CD4-positive, alpha-beta T cell treated with Interleukin-15 for 1 hour (primary cell): ENCODE results near the gene GAREM2.
A peak's percentile ranks its signal among the peaks of the same experiment; 100 is the strongest.
"Not testable (repeated sequence)": the region's sequence is repeated elsewhere in the genome, so short reads cannot be mapped to it uniquely, and the experiment has no call there.

Experiments
- DNase-seq: peaks from one replicate; pipeline ENCODE4 v3.0.0-alpha.2; 2020

GAREM2 gene

DNA sequence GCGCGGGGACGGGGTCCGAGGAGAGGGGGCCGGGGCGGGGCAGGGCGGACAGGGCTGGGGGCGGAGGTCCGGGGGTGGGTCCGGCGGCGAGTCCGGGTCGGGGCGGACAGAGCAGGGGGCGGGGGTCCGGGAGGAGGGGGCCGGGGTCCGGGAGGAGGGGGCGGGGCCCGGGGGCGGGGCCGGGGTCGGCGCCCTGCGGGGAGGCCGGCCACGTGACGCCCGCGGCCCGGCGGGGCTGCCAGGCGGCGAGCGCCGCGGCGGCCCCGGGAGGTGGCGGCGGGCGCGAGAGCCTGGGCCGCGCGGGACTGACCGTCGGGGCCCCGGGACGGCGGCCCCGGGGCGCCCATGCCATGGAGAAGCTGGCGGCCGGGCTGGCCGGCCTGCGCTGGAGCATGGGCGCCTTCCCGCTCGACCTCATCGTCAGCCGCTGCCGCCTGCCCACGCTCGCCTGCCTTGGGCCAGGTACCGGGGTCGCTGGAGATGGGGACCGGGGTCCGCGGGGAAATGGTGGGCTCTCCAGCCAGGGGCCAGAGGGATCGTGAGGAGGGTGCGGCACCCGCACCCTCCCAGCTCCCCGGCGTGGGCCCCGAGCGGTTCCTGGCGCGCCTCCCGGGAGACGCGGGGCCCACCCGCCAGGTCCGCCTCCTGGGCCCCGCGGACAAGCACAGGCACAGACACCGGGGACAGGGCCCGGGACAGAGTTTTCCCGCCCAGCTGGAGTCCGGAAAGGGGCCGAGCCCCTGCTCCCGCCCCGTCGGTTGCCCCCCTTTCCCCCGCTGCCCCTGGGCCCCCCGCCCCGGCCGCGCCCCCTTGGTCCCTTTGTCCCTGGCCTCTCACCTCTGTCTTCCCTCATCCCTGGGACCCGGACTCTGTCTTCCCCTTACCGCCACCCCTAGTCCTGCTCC lies at the start of gene GAREM2:
Gene GAREM2 (plus strand): TSS at position 218 of the 905 bp plus-strand sequence. CDS start 133 bp downstream, at position 351.
- DNase-seq: no peak

DNA sequence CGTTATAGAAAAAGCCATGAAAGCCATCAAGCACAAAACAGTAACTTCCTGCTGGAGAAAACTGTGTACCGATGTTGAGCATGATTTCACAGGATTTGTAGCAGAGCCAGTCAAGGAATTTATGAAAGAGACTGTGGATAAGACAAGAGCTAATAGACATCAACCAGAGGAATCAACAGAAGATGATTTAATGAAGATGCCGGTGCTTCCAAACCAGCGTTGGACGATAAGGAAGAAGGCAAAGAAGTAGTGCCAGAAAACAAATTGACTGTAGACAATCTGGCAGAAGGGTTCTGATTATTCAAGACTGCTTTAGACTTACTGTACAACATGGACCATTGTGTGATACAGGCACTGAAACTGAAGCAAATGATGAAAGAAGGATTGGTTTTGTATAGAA lies 49.5 kb upstream of the GAREM2 start:
- no peak for DNase-seq

DNA sequence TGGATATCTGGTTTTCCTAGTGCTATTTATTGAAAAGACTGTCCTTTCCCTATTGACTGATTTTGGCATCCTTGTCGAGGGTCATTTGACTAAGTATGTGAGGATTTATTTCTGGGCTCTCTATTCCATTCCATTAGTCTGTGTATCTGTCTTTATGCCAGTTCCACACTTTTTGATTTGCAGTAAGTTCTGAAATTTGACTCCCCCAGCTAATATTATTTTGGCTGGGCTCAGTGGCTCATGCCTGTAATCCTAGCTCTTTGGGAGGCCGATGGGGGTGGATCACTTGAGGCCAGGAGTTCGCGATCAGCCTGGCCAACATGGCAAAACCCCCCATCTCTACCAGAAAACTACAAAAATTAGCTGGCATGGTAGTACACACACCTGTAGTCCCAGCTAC lies 46.8 kb upstream of the GAREM2 start:
- no peak for DNase-seq

DNA sequence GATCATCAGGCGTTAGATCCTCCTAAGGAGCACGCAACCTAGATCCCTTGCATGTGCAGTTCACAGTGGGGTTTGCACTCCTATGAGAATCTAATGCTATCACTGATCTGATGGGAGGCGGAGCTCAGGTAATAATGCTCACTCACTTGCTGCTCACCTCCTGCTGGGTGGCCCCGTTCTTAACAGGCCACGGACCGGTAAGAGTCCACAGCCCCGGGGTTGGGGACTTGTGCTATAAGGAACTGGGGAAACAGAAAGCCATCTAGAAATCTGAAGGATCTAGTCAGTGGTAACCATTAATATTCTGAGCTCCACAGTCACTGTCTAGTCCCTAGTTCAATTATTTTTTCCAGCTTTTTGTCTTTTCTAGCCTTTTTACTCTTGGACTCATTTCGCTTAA lies 44.7 kb upstream of the GAREM2 start:
- DNase-seq: no peak

DNA sequence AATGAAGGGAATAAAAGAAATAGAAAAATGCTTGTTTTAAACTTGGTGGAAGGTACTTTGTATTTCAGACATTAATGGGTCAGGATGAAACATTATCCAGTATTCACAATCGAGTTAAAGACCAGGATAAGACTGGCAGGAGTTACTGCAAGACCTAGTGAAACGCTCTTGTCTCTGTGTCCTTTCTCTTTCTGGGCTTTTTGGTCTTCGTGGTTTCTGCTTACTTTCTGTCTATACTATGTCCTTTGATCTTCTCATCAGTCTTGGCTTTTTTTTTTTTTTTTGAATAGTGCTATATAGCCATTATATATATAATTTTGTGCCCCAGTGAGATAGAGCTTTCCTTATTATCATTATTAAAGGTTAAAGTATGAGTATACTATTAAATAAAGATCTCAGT lies 42.1 kb upstream of the GAREM2 start:
- no peak for DNase-seq

DNA sequence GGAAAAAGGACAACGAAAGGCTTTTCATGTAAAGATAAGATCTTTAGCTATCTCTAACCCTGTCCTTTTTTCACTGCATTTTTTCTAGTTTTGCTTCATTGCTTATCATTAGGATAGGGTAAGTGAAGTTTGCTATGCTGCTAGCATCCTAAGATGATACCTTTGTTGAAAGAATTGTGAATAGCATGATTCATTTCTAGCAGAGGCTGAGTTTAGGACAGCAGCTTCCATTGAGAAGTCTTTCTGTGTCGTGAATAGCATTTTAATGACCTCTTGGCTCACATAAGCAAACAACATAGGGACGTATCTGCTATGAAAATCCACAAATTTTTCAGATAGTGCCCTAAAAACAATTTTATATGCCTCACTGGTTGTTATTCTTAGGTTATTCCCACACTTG lies 36.4 kb upstream of the GAREM2 start:
- DNase-seq: no peak

DNA sequence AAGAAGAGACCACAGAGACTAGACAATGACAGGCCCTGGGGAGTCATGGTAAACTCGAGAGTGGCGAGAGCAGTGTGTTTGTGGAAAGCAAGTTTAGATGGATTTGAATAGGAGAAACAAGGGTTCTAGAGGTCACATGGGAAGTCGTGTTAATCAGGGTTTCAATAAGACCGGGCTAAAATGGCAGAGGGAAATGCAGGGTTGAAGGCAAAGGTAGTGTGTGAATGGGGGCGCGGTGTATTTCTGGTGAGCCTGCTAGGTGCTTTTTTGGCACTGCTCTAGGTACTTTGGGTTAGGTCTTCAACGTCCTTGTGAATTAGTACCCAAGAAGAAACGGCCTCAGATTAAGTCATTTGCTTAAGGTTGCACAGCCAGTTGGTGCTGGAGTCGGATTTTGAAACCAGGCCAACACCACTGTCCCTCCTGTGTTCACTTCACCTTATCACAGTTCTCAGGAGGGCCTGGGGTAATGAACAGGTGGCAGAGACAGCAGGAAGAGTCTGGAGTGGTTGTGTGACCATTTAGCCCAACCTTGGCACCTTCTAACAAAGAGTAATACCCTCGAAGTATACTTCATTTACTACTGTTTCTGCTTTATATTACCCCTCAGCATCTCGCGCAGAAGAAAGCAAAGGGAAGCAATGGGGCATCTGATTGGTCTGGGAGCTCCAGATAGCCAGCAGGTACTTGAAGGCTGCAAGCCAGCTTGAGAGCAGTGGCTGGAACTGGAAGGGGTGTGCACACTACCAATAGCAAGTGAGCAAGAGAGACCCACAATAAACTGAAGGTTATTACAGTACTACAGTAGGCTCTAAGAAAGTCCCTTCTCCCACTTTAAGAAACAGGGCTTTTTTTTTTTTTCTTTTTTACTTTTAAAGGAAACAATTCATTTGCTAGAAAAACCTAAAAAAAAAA lies 33.4 kb upstream of the GAREM2 start:
- no peak for DNase-seq

DNA sequence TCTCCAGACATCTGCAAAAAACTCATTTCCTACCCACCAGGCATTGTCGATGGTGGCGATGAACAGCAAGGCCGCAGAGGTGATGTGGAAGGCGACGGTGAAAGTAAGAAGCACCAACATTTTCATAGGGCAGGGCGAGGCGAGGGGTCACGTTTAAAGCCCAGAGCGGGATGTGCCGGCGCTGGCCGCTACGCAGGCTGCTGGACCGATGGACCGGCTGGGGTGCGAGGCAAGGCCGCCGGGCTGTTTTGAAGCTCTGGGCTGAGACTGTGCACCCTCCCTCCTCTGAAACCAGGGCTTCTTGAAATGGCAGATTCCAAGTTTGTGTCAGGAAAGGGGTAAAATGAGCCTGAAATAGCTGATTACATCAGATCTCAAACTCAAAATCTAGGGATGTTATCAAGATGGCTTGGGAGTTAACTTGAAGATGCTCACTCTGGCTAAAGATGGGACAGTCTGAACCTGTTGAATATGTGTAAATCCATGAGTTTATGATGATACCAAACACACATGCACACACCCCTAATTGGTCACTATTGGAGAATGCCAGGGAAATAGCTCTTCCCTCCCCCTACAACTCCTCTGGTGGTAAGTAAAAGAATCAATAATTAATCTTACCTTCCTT lies 31.6 kb upstream of the GAREM2 start:
- no peak for DNase-seq

DNA sequence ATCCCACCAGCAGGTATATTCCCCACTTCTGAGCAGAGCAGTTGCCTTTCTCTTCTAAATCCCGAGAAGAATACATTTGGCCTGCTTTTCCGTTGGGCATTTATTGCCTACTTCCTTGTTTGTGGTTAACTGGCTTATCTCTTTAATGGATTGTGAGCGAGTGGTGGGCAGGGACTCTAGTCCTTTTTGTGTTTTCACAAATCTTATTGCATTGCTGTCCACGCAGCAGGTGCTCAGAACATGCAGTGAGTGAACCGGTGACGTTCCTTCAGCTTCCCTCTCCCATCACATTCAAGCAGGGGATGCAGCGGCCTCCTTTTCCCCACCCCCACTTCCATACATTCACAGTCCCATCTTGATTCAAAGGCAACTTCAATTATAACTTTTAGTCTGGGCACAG lies 28.9 kb upstream of the GAREM2 start:
- no peak for DNase-seq

DNA sequence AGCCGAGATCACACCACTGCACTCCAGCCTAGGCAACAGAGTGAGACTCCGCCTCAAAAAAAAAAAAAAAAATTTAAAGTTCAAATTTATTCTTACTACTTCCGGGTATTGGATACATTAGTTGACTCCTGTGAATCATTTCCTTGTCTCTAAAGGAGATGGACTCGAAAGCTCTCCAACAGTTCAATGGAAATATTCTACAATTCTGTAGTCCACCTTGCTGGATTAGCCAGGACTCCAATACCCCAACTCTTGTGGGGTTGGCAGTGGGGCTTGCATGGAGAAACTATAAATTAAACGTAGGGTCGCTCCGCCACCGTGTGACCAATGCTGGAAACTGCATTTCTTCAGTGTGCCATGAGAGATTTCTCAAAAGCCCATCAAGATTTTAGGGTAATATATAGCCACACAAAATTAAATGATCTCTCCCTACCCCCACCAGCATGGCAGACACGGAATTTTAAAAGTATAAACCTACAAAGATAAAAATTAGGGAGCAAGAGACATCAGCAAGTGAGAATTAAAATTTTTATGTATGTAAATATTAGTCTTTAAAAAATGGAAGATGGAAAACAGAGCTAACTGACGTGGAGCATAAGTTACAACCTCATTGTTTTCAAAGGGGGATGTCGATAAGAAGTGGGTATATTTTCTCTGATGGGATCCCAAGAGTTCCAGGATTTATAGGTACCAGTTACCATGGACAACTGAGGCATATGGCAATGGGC lies 27.8 kb upstream of the GAREM2 start:
- DNase-seq: peak; percentile 55

DNA sequence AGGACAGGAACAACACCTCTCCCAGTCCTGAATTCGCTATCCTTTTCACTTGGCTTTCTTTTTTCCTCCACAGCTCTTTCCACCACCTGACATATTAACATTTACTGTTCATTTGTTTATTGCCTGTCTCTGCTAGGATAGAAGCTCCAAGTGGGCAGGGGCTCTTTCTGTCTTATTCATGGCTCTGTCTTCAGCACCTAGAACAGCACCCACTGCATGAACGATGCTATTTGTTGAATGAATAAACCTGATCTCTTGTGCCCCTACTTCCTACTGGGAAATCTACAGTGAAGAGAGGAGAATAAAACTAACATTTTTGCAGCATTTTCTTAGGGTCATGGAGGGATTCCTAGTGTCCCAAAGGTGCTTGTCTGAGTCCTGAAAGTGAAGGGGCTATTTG lies 24.4 kb upstream of the GAREM2 start:
- DNase-seq: no peak

DNA sequence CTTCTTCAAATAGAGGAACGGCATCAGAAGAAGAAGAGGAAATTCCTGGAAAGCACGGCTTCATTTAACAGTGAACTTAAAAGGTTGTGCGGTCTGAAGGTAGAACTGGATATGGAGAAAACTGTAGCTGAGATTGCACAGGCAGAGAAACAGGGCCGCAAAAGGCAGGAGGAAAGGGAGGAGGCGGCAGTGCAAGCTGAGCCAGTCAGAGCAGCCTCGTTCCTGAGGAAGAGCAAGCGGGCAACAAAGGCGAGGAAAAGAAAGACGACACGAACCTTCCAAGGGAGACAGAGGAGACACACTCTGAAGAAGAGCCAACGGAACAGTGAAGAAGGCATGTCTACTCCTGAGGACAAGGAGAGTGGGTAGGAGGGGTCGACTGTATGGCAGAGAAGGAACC lies 22.6 kb upstream of the GAREM2 start:
- no peak for DNase-seq

DNA sequence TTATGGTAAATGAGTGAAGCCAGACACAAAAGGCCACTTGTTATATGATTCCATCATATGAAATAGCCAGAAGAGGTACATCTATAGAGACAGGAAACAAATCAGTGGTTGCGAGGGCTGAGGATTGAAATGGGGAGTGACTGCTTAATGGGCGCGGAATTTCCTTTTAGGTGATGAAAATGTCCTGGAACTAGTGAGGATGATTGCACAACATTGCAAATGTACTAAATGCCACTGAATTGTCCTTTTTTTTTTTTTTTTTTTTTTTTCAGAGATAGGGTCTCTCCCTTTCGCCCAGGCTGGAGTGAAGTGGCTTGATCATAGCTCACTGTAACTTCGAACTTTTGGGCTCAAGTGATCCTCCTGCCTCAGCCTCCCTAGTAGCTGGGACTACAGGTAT lies 15.3 kb upstream of the GAREM2 start:
- no peak for DNase-seq

DNA sequence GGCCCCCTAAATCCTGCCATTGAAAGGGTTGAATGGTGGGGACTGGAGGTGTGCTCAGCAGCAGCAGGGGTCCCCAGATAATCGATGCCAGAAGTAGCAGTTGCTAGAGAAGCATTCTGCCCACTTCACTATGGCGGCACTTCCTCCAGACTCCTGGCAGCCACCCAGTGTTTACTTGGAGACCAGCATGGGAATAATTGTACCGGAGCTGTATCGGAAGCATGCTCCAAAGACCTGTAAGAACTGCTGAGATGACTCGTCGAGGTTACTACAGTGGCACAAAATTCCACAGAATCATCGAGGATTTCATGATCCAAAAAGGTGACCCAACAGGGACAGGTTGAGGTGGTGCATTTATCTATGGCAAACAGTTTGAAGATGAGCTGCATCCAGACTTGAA lies 11.0 kb upstream of the GAREM2 start:
- no peak for DNase-seq

DNA sequence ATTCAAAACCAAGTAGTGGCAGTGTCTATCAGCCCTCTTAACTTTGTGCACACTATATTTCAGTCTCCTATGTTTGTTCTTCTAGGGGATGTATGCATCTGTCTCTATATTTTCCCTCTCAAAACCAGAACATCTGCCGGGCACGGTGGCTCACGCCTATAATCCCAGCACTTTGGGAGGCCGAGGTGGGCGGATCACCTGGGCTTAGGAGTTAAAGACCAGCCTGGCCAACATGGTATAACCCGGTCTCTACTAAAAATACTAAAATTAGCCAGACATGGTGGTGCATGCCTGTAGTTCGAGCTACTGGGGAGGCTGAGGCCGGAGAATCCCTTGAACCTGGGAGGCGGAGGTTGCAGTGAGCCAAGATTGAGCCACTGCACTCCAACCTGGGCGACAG lies 9.9 kb upstream of the GAREM2 start:
- DNase-seq: no peak

DNA sequence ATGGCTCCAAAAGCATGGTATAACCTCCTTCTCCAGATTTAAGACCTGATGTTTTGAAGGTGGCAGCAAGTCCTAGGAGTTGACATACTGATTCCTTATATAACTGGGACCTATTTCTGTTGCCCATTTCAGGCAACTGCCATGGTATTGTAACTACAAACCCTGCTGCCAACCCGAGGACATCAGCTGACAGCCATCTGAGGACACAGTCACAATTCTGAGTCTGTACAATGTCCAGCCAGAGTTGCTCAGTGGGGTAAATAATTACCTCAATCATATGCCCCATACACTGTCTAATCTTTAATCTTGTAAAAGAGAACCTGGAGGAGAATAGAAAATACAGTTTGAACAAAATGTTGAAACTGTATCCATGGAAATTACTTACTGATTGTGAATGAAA lies 8.7 kb upstream of the GAREM2 start:
- no peak for DNase-seq

DNA sequence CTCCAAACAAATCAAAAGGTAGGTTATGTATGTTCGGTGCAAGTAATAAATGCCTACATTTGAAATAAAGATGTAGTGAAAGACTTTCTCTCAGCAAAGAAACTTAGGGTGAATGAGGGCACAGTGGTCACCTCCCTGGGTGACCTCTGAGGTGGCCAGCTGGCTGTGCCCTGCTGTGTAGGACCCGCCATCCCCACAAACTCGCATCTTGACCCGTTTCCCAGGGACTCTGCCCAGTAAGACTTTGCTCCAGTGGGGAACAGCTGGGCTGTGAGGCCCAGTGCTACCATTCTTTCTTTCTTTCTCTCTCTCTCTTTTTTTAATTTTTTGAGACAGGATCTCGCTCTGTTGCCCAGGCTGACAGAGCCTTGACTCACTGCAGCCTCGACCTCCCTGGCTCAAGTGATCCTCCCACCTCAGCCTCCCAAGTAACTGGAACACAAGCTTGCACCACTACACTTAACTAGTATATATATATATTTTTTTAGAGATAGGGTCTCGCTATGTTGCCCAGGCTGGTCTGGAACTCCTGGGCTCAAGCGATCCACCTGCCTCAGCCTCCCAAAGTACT lies 8.2 kb upstream of the GAREM2 start:
- no peak for DNase-seq

DNA sequence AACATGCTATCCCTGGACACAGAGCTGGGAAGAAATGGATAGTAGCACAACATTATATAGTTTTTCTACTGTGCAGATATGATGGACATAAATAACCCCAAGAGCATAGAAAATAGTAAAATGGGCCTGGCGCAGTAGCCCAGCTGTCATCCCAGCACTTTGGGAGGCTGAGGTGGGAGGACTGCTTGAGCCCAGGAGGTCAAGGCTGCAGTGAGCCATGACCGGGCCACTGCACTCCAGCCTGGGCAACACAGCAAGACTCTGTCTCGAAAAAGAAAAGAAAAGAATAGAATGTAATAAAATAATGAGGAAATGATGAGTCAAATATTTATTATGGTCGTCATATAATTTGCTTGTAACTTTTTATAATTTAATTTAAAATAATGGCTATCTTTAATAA lies 7.5 kb upstream of the GAREM2 start:
- no peak for DNase-seq

DNA sequence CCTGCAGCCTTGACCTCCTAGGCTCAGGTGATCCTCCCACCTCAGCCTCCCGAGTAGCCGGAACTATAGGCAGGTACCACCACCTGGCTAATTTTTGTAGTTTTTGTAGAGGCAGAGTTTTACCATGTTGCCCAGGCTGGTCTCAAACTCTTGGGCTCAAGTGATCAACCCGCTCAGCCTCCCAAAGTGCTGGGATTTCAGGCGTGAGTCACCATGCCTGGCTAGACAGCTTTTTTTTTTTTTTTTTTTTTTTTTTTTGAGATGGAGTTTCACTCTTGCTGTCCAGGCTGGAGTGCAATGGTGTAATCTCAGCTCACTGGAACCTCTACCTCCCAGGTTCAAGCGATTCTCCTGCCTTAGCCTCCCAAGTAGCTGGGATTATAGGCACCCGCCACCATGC lies 6.3 kb upstream of the GAREM2 start:
- DNase-seq: not testable (repeated sequence)

DNA sequence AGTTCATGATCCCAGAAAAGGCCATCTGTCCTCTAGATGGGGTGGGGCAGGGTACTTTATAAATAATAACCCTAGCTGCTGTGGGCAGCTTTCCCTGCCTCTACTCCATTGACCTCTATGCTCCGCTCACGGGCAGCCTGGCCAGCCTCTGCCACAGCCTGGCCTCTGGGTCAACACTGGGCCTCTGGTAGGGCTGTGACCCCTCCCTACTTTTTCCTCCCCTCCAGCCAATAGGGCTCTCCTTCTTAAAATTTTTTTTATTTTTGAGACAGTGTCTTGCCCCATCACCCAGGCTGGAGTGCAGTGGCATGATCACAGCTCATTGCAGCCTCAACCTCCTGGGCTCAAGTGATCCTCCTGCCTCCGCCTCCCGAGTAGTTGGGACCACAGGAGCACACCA lies 4.1 kb upstream of the GAREM2 start:
- no peak for DNase-seq

DNA sequence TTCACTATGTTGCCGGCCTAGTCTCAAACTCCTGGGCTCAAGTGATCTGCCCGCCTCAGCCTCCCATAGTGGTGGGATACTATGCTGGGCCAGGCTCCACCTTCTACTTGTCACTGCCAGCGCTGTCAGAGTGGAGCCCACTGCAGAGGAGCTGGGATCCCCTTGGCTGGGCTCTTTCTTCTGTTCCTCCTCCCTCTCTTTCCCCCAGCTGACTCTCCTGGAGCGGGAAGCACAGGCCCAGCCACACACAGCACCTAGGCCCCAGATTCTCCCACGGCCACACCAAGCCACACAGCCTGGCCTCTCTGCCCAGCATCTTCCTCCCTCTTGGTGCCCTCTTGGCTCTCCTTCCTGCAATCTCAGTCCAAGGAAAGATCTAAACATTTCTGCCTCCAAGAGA lies 3.7 kb upstream of the GAREM2 start:
- no peak for DNase-seq

DNA sequence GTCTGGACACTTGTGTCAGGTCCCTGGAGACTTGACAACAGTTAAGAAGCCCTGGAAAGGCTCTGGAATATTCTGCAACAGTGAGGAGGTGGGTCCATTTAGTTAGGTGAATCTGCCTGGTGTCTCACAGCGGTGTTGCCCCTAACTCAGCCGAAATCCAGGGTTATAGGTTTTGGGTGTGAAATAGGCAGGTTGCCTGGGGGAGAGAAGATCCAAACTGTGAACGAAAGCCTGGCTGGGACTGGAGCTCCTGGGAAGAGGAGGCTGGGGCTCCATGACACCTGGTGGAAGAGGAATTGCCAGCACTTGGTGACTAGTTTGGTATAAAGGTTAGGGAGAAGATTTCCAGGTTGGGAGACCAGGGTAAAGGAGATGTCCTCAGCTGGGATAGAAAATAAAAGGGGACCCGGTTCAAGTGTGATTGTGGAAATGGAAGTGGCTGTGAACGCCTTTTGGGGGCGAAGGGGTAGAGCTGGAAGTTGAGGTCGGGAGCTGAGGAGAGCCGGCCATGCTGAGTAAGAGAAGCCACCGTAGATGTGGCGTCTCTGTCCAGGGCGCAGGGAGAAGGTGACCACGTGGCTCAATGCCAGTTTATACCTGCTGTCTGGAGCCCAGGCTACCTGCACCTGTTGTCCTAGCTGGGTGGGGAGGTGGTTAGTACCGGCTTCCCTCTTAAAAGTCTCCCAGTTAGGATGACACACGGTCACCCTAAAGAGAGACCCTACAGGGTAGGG lies 3.0 kb upstream of the GAREM2 start:
- DNase-seq: no peak
